HL-60 (cell line): Measurements from ENCODE around the gene MIOS.

Experiments used
- DNase-seq, 2 experiments: peaks; one replicate each; pipeline ENCODE4 v3.0.0-alpha.2; 2010 to 2020; ENCODE audit warnings: low read depth in 1 of 2, low spot score in 1 of 2
- H3K27ac ChIP-seq: fragments of 250-450 bp; sonication (Bioruptor Pico); replicated peaks from 2 replicates; pipeline ENCODE4 v1.5.1; 2020; ENCODE audit warnings: mild to moderate bottlenecking, moderate library complexity
- H3K27me3 ChIP-seq: fragments of 250-450 bp; sonication (Bioruptor Pico); 2 replicates; pipeline ENCODE4 v1.5.1; 2021; ENCODE audit warnings: mild to moderate bottlenecking, moderate library complexity; ENCODE audit not compliant: insufficient read depth, poor library complexity, severe bottlenecking
- H3K4me3 ChIP-seq: replicated peaks from 2 replicates; pipeline ENCODE4 v1.5.1; 2011; ENCODE audit warnings: mild to moderate bottlenecking, control low read depth, low read length; ENCODE audit not compliant: insufficient read depth
- GABPA ChIP-seq: IDR thresholded peaks from 2 replicates; pipeline ENCODE4 v1.6.1; 2012; ENCODE audit warnings: low read depth
- POLR2AphosphoS5 ChIP-seq: IDR thresholded peaks from 2 replicates; pipeline ENCODE4 v1.6.1; 2012; ENCODE audit warnings: low read depth
- REST ChIP-seq: IDR thresholded peaks from 2 replicates; pipeline ENCODE4 v1.6.1; 2012; ENCODE audit warnings: low read depth; ENCODE audit not compliant: insufficient replicate concordance
- SPI1 ChIP-seq: IDR thresholded peaks from 2 replicates; pipeline ENCODE4 v1.6.1; 2012; ENCODE audit warnings: low read depth, mild to moderate bottlenecking, borderline replicate concordance
- TF ChIP-seq, protein P1 (sequence below): IDR thresholded peaks from one replicate; pipeline ENCODE4 v1.5.1; 2011; ENCODE audit warnings: low read length, control low read depth, inconsistent platforms; ENCODE audit not compliant: insufficient read depth

The MIOS gene

GRCh38 chr7:7565746-7566650 is 686 bp upstream of the MIOS start:
- Histone ChIP-seq H3K27ac (peak overlapping the region; percentile 61), H3K4me3 (peak overlapping the region; percentile 61), H3K27me3 (no peaks in the 10 kb centered on the region)
- TF ChIP-seq POLR2AphosphoS5 (no peak), REST (no peak), GABPA (no peak), SPI1 (no peak)
- TF ChIP-seq, protein P1, sequence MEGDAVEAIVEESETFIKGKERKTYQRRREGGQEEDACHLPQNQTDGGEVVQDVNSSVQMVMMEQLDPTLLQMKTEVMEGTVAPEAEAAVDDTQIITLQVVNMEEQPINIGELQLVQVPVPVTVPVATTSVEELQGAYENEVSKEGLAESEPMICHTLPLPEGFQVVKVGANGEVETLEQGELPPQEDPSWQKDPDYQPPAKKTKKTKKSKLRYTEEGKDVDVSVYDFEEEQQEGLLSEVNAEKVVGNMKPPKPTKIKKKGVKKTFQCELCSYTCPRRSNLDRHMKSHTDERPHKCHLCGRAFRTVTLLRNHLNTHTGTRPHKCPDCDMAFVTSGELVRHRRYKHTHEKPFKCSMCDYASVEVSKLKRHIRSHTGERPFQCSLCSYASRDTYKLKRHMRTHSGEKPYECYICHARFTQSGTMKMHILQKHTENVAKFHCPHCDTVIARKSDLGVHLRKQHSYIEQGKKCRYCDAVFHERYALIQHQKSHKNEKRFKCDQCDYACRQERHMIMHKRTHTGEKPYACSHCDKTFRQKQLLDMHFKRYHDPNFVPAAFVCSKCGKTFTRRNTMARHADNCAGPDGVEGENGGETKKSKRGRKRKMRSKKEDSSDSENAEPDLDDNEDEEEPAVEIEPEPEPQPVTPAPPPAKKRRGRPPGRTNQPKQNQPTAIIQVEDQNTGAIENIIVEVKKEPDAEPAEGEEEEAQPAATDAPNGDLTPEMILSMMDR, result no peak
- no peak for DNase-seq

DNA sequence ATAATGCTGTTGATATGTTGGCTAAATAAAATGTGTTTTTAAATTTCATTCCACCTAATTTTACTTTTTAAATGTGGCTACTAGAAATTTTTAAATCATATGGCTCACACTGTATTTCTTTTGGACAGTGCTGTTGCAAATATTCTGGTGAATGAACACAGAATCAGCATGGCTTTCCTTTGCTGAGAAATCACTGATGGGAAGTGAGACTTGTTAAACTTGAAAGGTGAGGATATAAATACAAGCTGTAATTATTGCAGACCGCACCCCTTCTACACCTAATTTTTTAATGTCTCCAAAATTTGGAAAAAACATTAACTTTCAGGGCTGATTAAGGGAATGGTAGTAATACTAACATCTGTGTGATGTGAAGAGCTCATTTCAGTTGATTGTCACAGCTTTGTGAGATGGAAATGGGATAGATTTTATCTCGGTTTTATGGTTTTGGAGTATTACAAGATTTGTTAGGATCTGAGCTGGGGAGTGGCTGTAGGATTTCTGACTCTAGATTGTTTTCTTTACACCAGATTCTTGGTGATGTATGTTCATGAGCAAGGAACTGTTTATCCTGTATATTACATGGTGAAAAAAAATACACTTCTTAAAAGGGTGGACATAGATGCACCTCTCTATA is 1.3 kb downstream of the MIOS start:
- DNase-seq, result no peak
- Histone ChIP-seq H3K4me3 (peak overlapping the region; percentile 61), H3K27me3 (no peaks in the 10 kb centered on the region), H3K27ac (peak overlapping the region; percentile 61)
- TF ChIP-seq REST (no peak), POLR2AphosphoS5 (no peak), GABPA (no peak), SPI1 (no peak)
- TF ChIP-seq, protein P1, result no peak

GRCh38 chr7:7568553-7568952 is 1.9 kb downstream of the MIOS start:
- TF ChIP-seq, protein P1, result no peak
- no peak for TF ChIP-seq SPI1
- no peak for TF ChIP-seq REST
- TF ChIP-seq GABPA, result no peak
- TF ChIP-seq POLR2AphosphoS5, result no peak
- H3K4me3 ChIP-seq, result peak overlapping the region; percentile 61
- no peak for DNase-seq
- H3K27me3 ChIP-seq, result no peaks in the 10 kb centered on the region
- H3K27ac ChIP-seq, result peak overlapping the region; percentile 61
